ENCODE results near the gene RESP18. TPM values are rescaled to one million over a fixed set of nuclear protein-coding genes. Genes with fewer than 3 reads are reported as not detected.
A peak's percentile ranks its signal among the peaks of the same experiment; 100 is the strongest.

RESP18 gene
- total RNA-seq, 1 experiment from 2014 or later = not detected

- no peaks in the 10 kb centered on the region for H3K27me3 ChIP-seq (replicated peaks; ENCODE audit: control insufficient read depth, insufficient read depth, low read length)
- TF ChIP-seq CTCF (IDR thresholded peaks at IDR 0.05; ENCODE audit: insufficient read depth in 1 of 2, low read depth in 1 of 2, low read length in 1 of 2, severe bottlenecking in 1 of 2, unreplicated experiment in 1 of 2) = no peak
- intact Hi-C loops (cut with micrococcal nuclease; ENCODE audit: unreplicated experiment) = no loop called here
- Mint-ChIP-seq H3K27me3 (ENCODE audit: insufficient read depth, unreplicated experiment) (no peaks in the 10 kb centered on the region), H3K4me1 (ENCODE audit: low read depth, unreplicated experiment) (no peaks in the 10 kb centered on the region), H3K27ac (ENCODE audit: unreplicated experiment) (no peak overlapping the region), H3K9me3 (ENCODE audit: unreplicated experiment) (no peaks in the 10 kb centered on the region), H3K4me3 (ENCODE audit: unreplicated experiment) (no peak overlapping the region), H3K36me3 (ENCODE audit: insufficient read depth, unreplicated experiment) (peaks cover 19% of the 10 kb centered on the region)
- no peak overlapping the region for H3K4me3 ChIP-seq (ENCODE audit: low read depth, low read length)
- TSS peak; percentile 50 for BruUV-seq (replicated peaks)
- no peaks in the 10 kb centered on the region for H3K9me3 ChIP-seq
- no peaks in the 10 kb centered on the region for H3K4me1 ChIP-seq
- H3K36me3 ChIP-seq (ENCODE audit: control insufficient read depth, insufficient read depth, low read length) = peaks cover 3% of the 10 kb centered on the region
- POLR2A ChIA-PET = interaction anchor here (0.5 kb wide), 1 partner anchor 97 kb away, joined by 3 read pairs; no protein-coding TSS in a partner anchor
- CTCF ChIA-PET = interaction anchor here (1.2 to 2.9 kb wide), 2 partner anchors 8 to 9 kb away, joined by 4 to 20 read pairs; no protein-coding TSS in a partner anchor
- DNase-seq = no peak
These were observed 46.0 kb downstream of the RESP18 start for GRCh38 chr2:219286436-219287115.

- ChIA-PET CTCF (interaction anchor here (1.2 to 2.9 kb wide), 2 partner anchors 8 to 9 kb away, joined by 4 to 20 read pairs; no protein-coding TSS in a partner anchor), POLR2A (interaction anchor here (0.5 kb wide), 1 partner anchor 98 kb away, joined by 3 read pairs; no protein-coding TSS in a partner anchor)
- Mint-ChIP-seq H3K36me3 (ENCODE audit: insufficient read depth, unreplicated experiment) (peaks cover 19% of the 10 kb centered on the region), H3K9me3 (ENCODE audit: unreplicated experiment) (no peaks in the 10 kb centered on the region), H3K27ac (ENCODE audit: unreplicated experiment) (no peak overlapping the region), H3K27me3 (ENCODE audit: insufficient read depth, unreplicated experiment) (no peaks in the 10 kb centered on the region), H3K4me1 (ENCODE audit: low read depth, unreplicated experiment) (no peaks in the 10 kb centered on the region), H3K4me3 (ENCODE audit: unreplicated experiment) (no peak overlapping the region)
- H3K4me3 ChIP-seq (ENCODE audit: low read depth, low read length) = no peak overlapping the region
- intact Hi-C loops (cut with micrococcal nuclease; ENCODE audit: unreplicated experiment) = no loop called here
- peaks cover 3% of the 10 kb centered on the region for H3K36me3 ChIP-seq (ENCODE audit: control insufficient read depth, insufficient read depth, low read length)
- BruUV-seq (replicated peaks) = no TSS peak
- no peak for TF ChIP-seq CTCF (IDR thresholded peaks at IDR 0.05; ENCODE audit: insufficient read depth in 1 of 2, low read depth in 1 of 2, low read length in 1 of 2, severe bottlenecking in 1 of 2, unreplicated experiment in 1 of 2)
- DNase-seq = no peak
- H3K9me3 ChIP-seq = no peaks in the 10 kb centered on the region
- no peaks in the 10 kb centered on the region for H3K27me3 ChIP-seq (replicated peaks; ENCODE audit: control insufficient read depth, insufficient read depth, low read length)
- H3K4me1 ChIP-seq = no peaks in the 10 kb centered on the region
These were observed 46.6 kb downstream of the RESP18 start for GRCh38 chr2:219285894-219286425.

GRCh38 chr2:219285373-219285735 lies 47.2 kb downstream of the RESP18 start:
- peaks cover under 1% of the 10 kb centered on the region; the same call in 1 of the 2 replicates for H3K4me1 ChIP-seq
- no peak for TF ChIP-seq CTCF (IDR thresholded peaks at IDR 0.05; ENCODE audit: insufficient read depth in 1 of 2, low read depth in 1 of 2, low read length in 1 of 2, severe bottlenecking in 1 of 2, unreplicated experiment in 1 of 2)
- Mint-ChIP-seq H3K4me3 (ENCODE audit: unreplicated experiment) (no peak overlapping the region), H3K36me3 (ENCODE audit: insufficient read depth, unreplicated experiment) (peaks cover 19% of the 10 kb centered on the region), H3K4me1 (ENCODE audit: low read depth, unreplicated experiment) (no peaks in the 10 kb centered on the region), H3K27ac (ENCODE audit: unreplicated experiment) (no peak overlapping the region), H3K27me3 (ENCODE audit: insufficient read depth, unreplicated experiment) (no peaks in the 10 kb centered on the region), H3K9me3 (ENCODE audit: unreplicated experiment) (no peaks in the 10 kb centered on the region)
- CTCF ChIA-PET = interaction anchor here (2.9 kb wide), 1 partner anchor 10 kb away, joined by 20 read pairs; no protein-coding TSS in a partner anchor
- peaks cover 3% of the 10 kb centered on the region for H3K36me3 ChIP-seq (ENCODE audit: control insufficient read depth, insufficient read depth, low read length)
- no peak for DNase-seq
- no peaks in the 10 kb centered on the region for H3K27me3 ChIP-seq (replicated peaks; ENCODE audit: control insufficient read depth, insufficient read depth, low read length)
- BruUV-seq (replicated peaks) = no TSS peak
- POLR2A ChIA-PET = no interaction called here
- intact Hi-C loops (cut with micrococcal nuclease; ENCODE audit: unreplicated experiment) = no loop called here
- no peak overlapping the region for H3K4me3 ChIP-seq (ENCODE audit: low read depth, low read length)
- no peaks in the 10 kb centered on the region for H3K9me3 ChIP-seq
